ENCODE results near the gene NMNAT3. TPM values are rescaled to one million over a fixed set of nuclear protein-coding genes. Genes with fewer than 3 reads are reported as not detected.

Gene NMNAT3
- polyA plus RNA-seq, 1 donor (not counting 4 experiments of a cell fraction or from before 2014, with no cell fraction given) = 1.6 TPM

GRCh38 chr3:139547666-139548065 is 130.1 kb downstream of the NMNAT3 start:
- Histone ChIP-seq H2AFZ (ENCODE audit: control insufficient read depth, low read length) (no peak overlapping the region), H3K9ac (ENCODE audit: control insufficient read depth, extremely low read depth, insufficient read depth, low read length) (no peak overlapping the region), H3K4me3 (ENCODE audit: control insufficient read depth in 2 of 3, extremely low read depth in 1 of 3, insufficient read depth in 2 of 3, low read depth in 1 of 3, low read length in 3 of 3) (no peak overlapping the region), H3K9me1 (ENCODE audit: control insufficient read depth, extremely low read depth, insufficient read depth, low read length) (no peaks in the 10 kb centered on the region), H3K4me1 (ENCODE audit: control insufficient read depth, extremely low read depth, insufficient read depth, low read length) (no peaks in the 10 kb centered on the region), H3K36me3 (ENCODE audit: control insufficient read depth in 2 of 2, extremely low read depth in 1 of 2, insufficient read depth in 2 of 2, low read length in 2 of 2) (no peaks in the 10 kb centered on the region), H3K27ac (ENCODE audit: control insufficient read depth, insufficient read depth, low read length) (no peak overlapping the region), H4K20me1 (ENCODE audit: control insufficient read depth, extremely low read depth, insufficient read depth, low read length) (no peaks in the 10 kb centered on the region), H3K79me2 (ENCODE audit: control insufficient read depth, insufficient read depth, low read length) (no peaks in the 10 kb centered on the region), H3K9me3 (ENCODE audit: control insufficient read depth, low read depth, low read length) (no peaks in the 10 kb centered on the region), H3K27me3 (ENCODE audit: control insufficient read depth, extremely low read depth, insufficient read depth, low read length) (no peaks in the 10 kb centered on the region), H3K4me2 (ENCODE audit: control insufficient read depth, extremely low read depth, insufficient read depth, low read depth, low read length) (no peak overlapping the region)
- dilution Hi-C loops (cut with MboI; ENCODE audit: extremely low pct_ligation_motif_present, low sequenced_read_pairs) = no loop called here
- TF ChIP-seq CTCF (optimal IDR thresholded peaks at IDR 0.05 in 1 of 3, IDR thresholded peaks at IDR 0.05 in 1 of 3, conservative IDR thresholded peaks at IDR 0.05 in 1 of 3; ENCODE audit: extremely low read depth in 1 of 3, insufficient read depth in 2 of 3, low read length in 3 of 3) (no peak), EZH2 (IDR thresholded peaks at IDR 0.05; ENCODE audit: low read length) (no peak)
- DNase-seq (ENCODE audit: low read depth, low spot score) (no peak), FAIRE-seq (no peak)

- Histone ChIP-seq H2AFZ (ENCODE audit: control insufficient read depth, low read length) (no peak overlapping the region), H3K4me2 (ENCODE audit: control insufficient read depth, extremely low read depth, insufficient read depth, low read depth, low read length) (no peak overlapping the region), H3K4me3 (ENCODE audit: control insufficient read depth in 2 of 3, extremely low read depth in 1 of 3, insufficient read depth in 2 of 3, low read depth in 1 of 3, low read length in 3 of 3) (no peak overlapping the region), H3K79me2 (ENCODE audit: control insufficient read depth, insufficient read depth, low read length) (no peaks in the 10 kb centered on the region), H3K36me3 (ENCODE audit: control insufficient read depth in 2 of 2, extremely low read depth in 1 of 2, insufficient read depth in 2 of 2, low read length in 2 of 2) (no peaks in the 10 kb centered on the region), H3K9ac (ENCODE audit: control insufficient read depth, extremely low read depth, insufficient read depth, low read length) (no peak overlapping the region), H3K4me1 (ENCODE audit: control insufficient read depth, extremely low read depth, insufficient read depth, low read length) (no peaks in the 10 kb centered on the region), H3K9me3 (ENCODE audit: control insufficient read depth, low read depth, low read length) (no peaks in the 10 kb centered on the region), H3K9me1 (ENCODE audit: control insufficient read depth, extremely low read depth, insufficient read depth, low read length) (no peaks in the 10 kb centered on the region), H3K27me3 (ENCODE audit: control insufficient read depth, extremely low read depth, insufficient read depth, low read length) (no peaks in the 10 kb centered on the region), H3K27ac (ENCODE audit: control insufficient read depth, insufficient read depth, low read length) (no peak overlapping the region), H4K20me1 (ENCODE audit: control insufficient read depth, extremely low read depth, insufficient read depth, low read length) (no peaks in the 10 kb centered on the region)
- TF ChIP-seq EZH2 (IDR thresholded peaks at IDR 0.05; ENCODE audit: low read length) (no peak), CTCF (optimal IDR thresholded peaks at IDR 0.05 in 1 of 3, IDR thresholded peaks at IDR 0.05 in 1 of 3, conservative IDR thresholded peaks at IDR 0.05 in 1 of 3; ENCODE audit: extremely low read depth in 1 of 3, insufficient read depth in 2 of 3, low read length in 3 of 3) (peak in 1 of 3 experiments; percentile 10)
- DNase-seq (ENCODE audit: low read depth, low spot score) (no peak), FAIRE-seq (no peak)
- dilution Hi-C loops (cut with MboI; ENCODE audit: extremely low pct_ligation_motif_present, low sequenced_read_pairs) = no loop called here
These were observed 131.0 kb downstream of the NMNAT3 start for GRCh38 chr3:139546772-139547171.

Measured in keratinocyte (primary cell).